ENCODE results near the gene MC2R. TPM values are rescaled to one million over a fixed set of nuclear protein-coding genes. Genes with fewer than 3 reads are reported as not detected.

The MC2R gene
- total and polyA plus RNA-seq, 2 of the 4 experiments (the other 2 are of a cell fraction) = not detected

DNA sequence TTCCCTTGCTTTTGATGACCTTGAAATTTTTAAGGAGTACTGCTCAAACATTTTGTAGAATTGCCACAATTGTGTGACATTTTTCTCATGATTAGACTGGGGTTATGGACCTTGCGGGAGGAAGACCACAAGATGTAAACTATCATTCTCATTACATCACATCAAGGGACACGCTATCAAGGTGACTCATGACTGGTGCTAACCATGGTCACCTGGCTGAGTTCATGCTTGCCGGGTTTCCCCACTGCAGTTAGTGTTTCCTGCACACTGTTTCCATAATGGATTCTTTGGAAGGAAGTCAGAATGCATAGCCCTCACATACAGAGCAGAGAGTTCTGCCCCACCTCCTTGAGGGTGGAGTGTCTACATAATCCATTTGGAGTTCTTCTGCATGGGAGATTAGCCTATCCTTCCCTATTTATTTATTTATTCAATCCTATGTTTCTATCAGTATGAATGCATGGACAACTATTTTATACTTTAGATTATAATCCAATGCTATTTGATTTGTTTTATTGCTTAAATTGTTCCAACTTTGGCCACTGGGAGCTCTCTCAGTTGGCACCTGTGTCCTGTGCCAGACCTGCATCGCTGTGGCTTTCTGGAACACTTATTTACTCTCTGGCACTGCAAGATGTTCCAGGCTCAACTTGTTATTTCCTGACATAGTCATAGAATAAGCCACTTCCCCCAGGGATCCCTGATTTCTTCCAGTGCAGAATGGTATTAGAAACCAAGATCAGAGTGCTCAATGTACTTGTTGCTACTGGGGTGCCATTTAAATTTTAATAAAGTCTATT lies 6.0 kb downstream of the MC2R start:
- H2AK5ac ChIP-seq (ENCODE audit: low read depth, low read length) = no peak overlapping the region
- dilution Hi-C loops (cut with HindIII; ENCODE audit: low sequenced_read_pairs, unreplicated experiment) = no loop called here
- H3K27me3 ChIP-seq (ENCODE audit: control insufficient read depth, insufficient read depth, low read length) = no peaks in the 10 kb centered on the region
- intact Hi-C loops (cut with micrococcal nuclease) = no loop called here
- no peak overlapping the region for H3K4ac ChIP-seq (ENCODE audit: low read depth, low read length)
- no peak for ATAC-seq (ENCODE audit: low read depth)
- peak overlapping the region; percentile 23 for H2AFZ ChIP-seq (replicated peaks; ENCODE audit: low read length, poor library complexity)
- H3K9me1 ChIP-seq (ENCODE audit: insufficient read depth, low read length) = no peaks in the 10 kb centered on the region
- H2BK15ac ChIP-seq (ENCODE audit: low read depth, low read length) = no peak overlapping the region
- H3K14ac ChIP-seq (replicated peaks; ENCODE audit: low read depth, low read length) = no peak overlapping the region
- H3K23ac ChIP-seq (ENCODE audit: low read depth, low read length) = no peak overlapping the region
- H3K18ac ChIP-seq (ENCODE audit: low read depth, low read length) = no peak overlapping the region
- H3K4me3 ChIP-seq (ENCODE audit: insufficient read depth, low read depth, low read length) = no peak overlapping the region
- H3K79me1 ChIP-seq (ENCODE audit: low read depth in 1 of 2, low read length in 2 of 2) = no peaks in the 10 kb centered on the region
- H4K20me1 ChIP-seq (ENCODE audit: insufficient read depth, low read length) = no peaks in the 10 kb centered on the region
- peaks cover 19% of the 10 kb centered on the region for H3K9me3 ChIP-seq (ENCODE audit: control insufficient read depth, insufficient read depth, low read length)
- no peak overlapping the region for H2BK5ac ChIP-seq (ENCODE audit: low read depth, low read length, poor library complexity, severe bottlenecking)
- no peak overlapping the region for H4K91ac ChIP-seq (ENCODE audit: insufficient read depth, low read depth, low read length)
- no peak overlapping the region for H2BK20ac ChIP-seq (ENCODE audit: low read depth, low read length)
- ChIA-PET POLR2A (ENCODE audit: unreplicated experiment) (no interaction called here), CTCF (no interaction called here)
- H3K56ac ChIP-seq (ENCODE audit: extremely low read depth, insufficient read depth, low read length) = no peak overlapping the region
- TF ChIP-seq, protein P1, sequence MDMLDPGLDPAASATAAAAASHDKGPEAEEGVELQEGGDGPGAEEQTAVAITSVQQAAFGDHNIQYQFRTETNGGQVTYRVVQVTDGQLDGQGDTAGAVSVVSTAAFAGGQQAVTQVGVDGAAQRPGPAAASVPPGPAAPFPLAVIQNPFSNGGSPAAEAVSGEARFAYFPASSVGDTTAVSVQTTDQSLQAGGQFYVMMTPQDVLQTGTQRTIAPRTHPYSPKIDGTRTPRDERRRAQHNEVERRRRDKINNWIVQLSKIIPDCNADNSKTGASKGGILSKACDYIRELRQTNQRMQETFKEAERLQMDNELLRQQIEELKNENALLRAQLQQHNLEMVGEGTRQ (IDR thresholded peaks at IDR 0.05; ENCODE audit: low read depth, low read length) = no peak
- TF ChIP-seq CHD1 (IDR thresholded peaks at IDR 0.05; ENCODE audit: low read depth, low read length) (no peak), MAZ (IDR thresholded peaks at IDR 0.05; ENCODE audit: borderline replicate concordance, low read depth, low read length) (no peak), POLR2A (IDR thresholded peaks at IDR 0.05; ENCODE audit: low read depth, low read length) (no peak), BHLHE40 (IDR thresholded peaks at IDR 0.05; ENCODE audit: low read depth, low read length) (no peak), RAD21 (IDR thresholded peaks at IDR 0.05; ENCODE audit: low read length) (no peak), RFX5 (IDR thresholded peaks at IDR 0.05; ENCODE audit: low read depth, low read length) (no peak), MAFK (IDR thresholded peaks at IDR 0.05; ENCODE audit: low read depth, low read length) (no peak), RCOR1 (IDR thresholded peaks at IDR 0.05; ENCODE audit: insufficient replicate concordance, low read length) (no peak), FOS (IDR thresholded peaks at IDR 0.05; ENCODE audit: low read depth, low read length) (no peak), CEBPB (IDR thresholded peaks at IDR 0.05; ENCODE audit: low read depth, low read length) (no peak), SMC3 (IDR thresholded peaks at IDR 0.05; ENCODE audit: low read depth, low read length) (no peak)
- TF ChIP-seq, protein P2, sequence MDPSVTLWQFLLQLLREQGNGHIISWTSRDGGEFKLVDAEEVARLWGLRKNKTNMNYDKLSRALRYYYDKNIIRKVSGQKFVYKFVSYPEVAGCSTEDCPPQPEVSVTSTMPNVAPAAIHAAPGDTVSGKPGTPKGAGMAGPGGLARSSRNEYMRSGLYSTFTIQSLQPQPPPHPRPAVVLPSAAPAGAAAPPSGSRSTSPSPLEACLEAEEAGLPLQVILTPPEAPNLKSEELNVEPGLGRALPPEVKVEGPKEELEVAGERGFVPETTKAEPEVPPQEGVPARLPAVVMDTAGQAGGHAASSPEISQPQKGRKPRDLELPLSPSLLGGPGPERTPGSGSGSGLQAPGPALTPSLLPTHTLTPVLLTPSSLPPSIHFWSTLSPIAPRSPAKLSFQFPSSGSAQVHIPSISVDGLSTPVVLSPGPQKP (IDR thresholded peaks at IDR 0.05; ENCODE audit: borderline replicate concordance, low read depth, low read length) = no peak
- TF ChIP-seq, protein P3, sequence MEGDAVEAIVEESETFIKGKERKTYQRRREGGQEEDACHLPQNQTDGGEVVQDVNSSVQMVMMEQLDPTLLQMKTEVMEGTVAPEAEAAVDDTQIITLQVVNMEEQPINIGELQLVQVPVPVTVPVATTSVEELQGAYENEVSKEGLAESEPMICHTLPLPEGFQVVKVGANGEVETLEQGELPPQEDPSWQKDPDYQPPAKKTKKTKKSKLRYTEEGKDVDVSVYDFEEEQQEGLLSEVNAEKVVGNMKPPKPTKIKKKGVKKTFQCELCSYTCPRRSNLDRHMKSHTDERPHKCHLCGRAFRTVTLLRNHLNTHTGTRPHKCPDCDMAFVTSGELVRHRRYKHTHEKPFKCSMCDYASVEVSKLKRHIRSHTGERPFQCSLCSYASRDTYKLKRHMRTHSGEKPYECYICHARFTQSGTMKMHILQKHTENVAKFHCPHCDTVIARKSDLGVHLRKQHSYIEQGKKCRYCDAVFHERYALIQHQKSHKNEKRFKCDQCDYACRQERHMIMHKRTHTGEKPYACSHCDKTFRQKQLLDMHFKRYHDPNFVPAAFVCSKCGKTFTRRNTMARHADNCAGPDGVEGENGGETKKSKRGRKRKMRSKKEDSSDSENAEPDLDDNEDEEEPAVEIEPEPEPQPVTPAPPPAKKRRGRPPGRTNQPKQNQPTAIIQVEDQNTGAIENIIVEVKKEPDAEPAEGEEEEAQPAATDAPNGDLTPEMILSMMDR (conservative IDR thresholded peaks at IDR 0.05; ENCODE audit: low read depth, low read length) = no peak
- WGBS, 2 experiments (ENCODE audit: extremely low coverage in 2 of 2, insufficient read length in 1 of 2) = no CpG with 5 or more reads among the region's 4 CpGs
- no peak overlapping the region for H3K9ac ChIP-seq (ENCODE audit: low read depth, low read length)
- no peak for DNase-seq
- H4K8ac ChIP-seq (ENCODE audit: low read depth in 2 of 2, low read length in 2 of 2) = no peak overlapping the region
- H4K5ac ChIP-seq (ENCODE audit: low read depth, low read length) = no peak overlapping the region
- in situ Hi-C loops (cut with MboI; ENCODE audit: low sequenced_read_pairs) = no loop called here
- no peak overlapping the region for H3K4me2 ChIP-seq (ENCODE audit: low read depth, low read length)
- H3K4me1 ChIP-seq (ENCODE audit: control insufficient read depth, insufficient read depth, low read length) = no peaks in the 10 kb centered on the region
- no peak overlapping the region for H2AK9ac ChIP-seq (replicated peaks; ENCODE audit: low read depth, low read length, poor library complexity)
- no peak overlapping the region for H3K27ac ChIP-seq (ENCODE audit: insufficient read depth, low read length)
- BruUV-seq (replicated peaks) = no TSS peak
- no peak overlapping the region for H2BK120ac ChIP-seq (ENCODE audit: low read depth, low read length)
- H3K36me3 ChIP-seq (ENCODE audit: control insufficient read depth, insufficient read depth, low read length) = no peaks in the 10 kb centered on the region

Measured in IMR-90 (cell line).